Peyer's patch (tissue), 4 donors: ENCODE data around the gene GLS2.
A peak's percentile ranks its signal among the peaks of the same experiment; 100 is the strongest.
"Not testable (repeated sequence)": the region's sequence is repeated elsewhere in the genome, so short reads cannot be mapped to it uniquely, and the experiment has no call there.

Experiments used
- CTCF ChIP-seq, 6 experiments: fragments of 450-650 bp in 4 of 6; fragments of 200-600 bp in 2 of 6; sonication (generic) in 1 of 6; IDR thresholded peaks; one replicate each; pipeline ENCODE4 v1.5.1; 2017 to 2019; ENCODE audit warnings: antibody characterized with exemption in 6 of 6, mild to moderate bottlenecking in 3 of 6, moderate library complexity in 1 of 6
- POLR2A ChIP-seq, 2 donors: fragments of 450-650 bp; IDR thresholded peaks; one replicate each; pipeline ENCODE4 v1.5.1; 2017; ENCODE audit warnings: antibody characterized with exemption in 2 of 2, mild to moderate bottlenecking in 2 of 2, moderate library complexity in 2 of 2

GRCh38 chr12:56496704-56497103 is 8.7 kb upstream of the GLS2 start:
- TF ChIP-seq CTCF (IDR thresholded peaks at IDR 0.05) = peak in 4 of 6 experiments; percentile 17 to 35 (median 25)
- not testable (repeated sequence) for TF ChIP-seq POLR2A (IDR thresholded peaks at IDR 0.05)
